Colonic mucosa (tissue), 4 donors: ENCODE results near the gene OPRM1. TPM values are rescaled to one million over a fixed set of nuclear protein-coding genes. Genes with fewer than 3 reads are reported as not detected.
"Not testable (repeated sequence)": the region's sequence is repeated elsewhere in the genome, so short reads cannot be mapped to it uniquely, and the experiment has no call there.

Experiments used
- DNase-seq: peaks from one replicate; pipeline ENCODE4 v3.0.0-alpha.2; 2020
- H3K27ac ChIP-seq: fragments of 200-600 bp; one replicate; pipeline ENCODE4 v1.8.0; 2021
- H3K27me3 ChIP-seq: fragments of 200-600 bp; one replicate; pipeline ENCODE4 v1.8.0; 2021
- H3K36me3 ChIP-seq: fragments of 200-600 bp; one replicate; pipeline ENCODE4 v1.8.0; 2021
- H3K4me1 ChIP-seq: fragments of 200-600 bp; one replicate; pipeline ENCODE4 v1.8.0; 2021; ENCODE audit warnings: mild to moderate bottlenecking
- H3K4me3 ChIP-seq: fragments of 200-600 bp; one replicate; pipeline ENCODE4 v1.8.0; 2021
- H3K9ac ChIP-seq, 2 donors: one replicate each; pipeline ENCODE4 v1.7.0; 2013; ENCODE audit warnings: control low read depth in 2 of 2, low read depth in 2 of 2, low read length in 2 of 2
- H3K9me3 ChIP-seq: fragments of 200-600 bp; one replicate; pipeline ENCODE4 v1.8.0; 2021
- intact Hi-C: fragments of 100-400 bp; cut with DNase I; formaldehyde crosslinking; loops from one replicate; pipeline ENCODE4 v1.14.1; 2022
- total RNA-seq, 2 donors: library from RNA; stranded (reverse); fragmentation: NEBNext Ultra II Directional in 1 of 2; extraction: Animal tissue kit (Norgen Biotek cat#: 25700) in 1 of 2; gene quantifications; one replicate each; pipeline ENCODE4 v1.2.1, GENCODE V29; 2021
- TF ChIP-seq, protein P1 (sequence below): fragments of 200-600 bp; IDR thresholded peaks from one replicate; pipeline ENCODE4 v1.8.0; 2022; ENCODE audit warnings: antibody characterized with exemption, mild to moderate bottlenecking
- donor health status: healthy.
- donor health status: DM: no; HTN: no; CAD: no.
- donor health status: DM: no; HTN: no; CAD: no.

Gene OPRM1
- total RNA-seq, 2 donors from 2014 or later, result not detected

DNA sequence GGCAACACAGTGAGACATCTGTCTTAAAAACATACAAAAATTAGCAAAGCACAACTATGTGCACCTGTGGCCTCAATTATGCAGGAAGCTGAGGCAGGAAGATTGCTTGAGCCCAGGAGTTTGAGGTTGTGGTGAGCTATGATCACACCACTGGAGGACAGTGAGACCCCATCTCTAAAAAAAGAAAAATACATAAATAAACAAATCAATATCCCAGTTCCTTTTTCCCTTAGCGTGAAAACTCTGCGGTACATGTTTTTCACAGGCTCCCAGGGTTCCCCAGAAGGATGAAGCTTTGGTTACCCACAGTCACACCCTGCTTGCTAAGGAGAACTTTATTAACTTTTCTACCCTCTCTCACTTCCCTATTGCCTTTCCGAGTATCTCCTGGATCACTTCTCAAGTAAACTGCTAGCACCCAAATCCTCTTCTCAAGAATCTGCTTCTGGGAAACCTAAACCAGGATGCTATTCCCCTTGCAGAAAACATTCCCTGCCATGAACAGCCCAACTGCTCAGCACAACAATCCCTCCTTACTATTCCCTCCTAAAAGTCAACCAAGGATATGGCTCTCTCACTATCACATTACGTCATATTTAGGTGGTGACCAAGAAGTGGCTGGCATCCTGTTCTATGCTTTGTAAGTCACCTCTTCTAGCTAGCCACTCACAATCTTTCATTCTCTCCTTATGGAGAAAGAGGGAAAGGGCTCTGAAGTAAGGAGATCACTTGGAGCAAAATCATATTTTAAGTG, 195.2 kb downstream of the OPRM1 start:
- no peak overlapping the region for H3K9ac ChIP-seq
- TF ChIP-seq, protein P1, sequence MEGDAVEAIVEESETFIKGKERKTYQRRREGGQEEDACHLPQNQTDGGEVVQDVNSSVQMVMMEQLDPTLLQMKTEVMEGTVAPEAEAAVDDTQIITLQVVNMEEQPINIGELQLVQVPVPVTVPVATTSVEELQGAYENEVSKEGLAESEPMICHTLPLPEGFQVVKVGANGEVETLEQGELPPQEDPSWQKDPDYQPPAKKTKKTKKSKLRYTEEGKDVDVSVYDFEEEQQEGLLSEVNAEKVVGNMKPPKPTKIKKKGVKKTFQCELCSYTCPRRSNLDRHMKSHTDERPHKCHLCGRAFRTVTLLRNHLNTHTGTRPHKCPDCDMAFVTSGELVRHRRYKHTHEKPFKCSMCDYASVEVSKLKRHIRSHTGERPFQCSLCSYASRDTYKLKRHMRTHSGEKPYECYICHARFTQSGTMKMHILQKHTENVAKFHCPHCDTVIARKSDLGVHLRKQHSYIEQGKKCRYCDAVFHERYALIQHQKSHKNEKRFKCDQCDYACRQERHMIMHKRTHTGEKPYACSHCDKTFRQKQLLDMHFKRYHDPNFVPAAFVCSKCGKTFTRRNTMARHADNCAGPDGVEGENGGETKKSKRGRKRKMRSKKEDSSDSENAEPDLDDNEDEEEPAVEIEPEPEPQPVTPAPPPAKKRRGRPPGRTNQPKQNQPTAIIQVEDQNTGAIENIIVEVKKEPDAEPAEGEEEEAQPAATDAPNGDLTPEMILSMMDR, result no peak
- no peaks in the 10 kb centered on the region for H3K4me1 ChIP-seq
- H3K27ac ChIP-seq, result no peak overlapping the region
- DNase-seq, result no peak
- intact Hi-C loops, result no loop called here
- no peaks in the 10 kb centered on the region for H3K9me3 ChIP-seq
- H3K27me3 ChIP-seq, result no peaks in the 10 kb centered on the region
- no peaks in the 10 kb centered on the region for H3K36me3 ChIP-seq
- no peak overlapping the region for H3K4me3 ChIP-seq

DNA sequence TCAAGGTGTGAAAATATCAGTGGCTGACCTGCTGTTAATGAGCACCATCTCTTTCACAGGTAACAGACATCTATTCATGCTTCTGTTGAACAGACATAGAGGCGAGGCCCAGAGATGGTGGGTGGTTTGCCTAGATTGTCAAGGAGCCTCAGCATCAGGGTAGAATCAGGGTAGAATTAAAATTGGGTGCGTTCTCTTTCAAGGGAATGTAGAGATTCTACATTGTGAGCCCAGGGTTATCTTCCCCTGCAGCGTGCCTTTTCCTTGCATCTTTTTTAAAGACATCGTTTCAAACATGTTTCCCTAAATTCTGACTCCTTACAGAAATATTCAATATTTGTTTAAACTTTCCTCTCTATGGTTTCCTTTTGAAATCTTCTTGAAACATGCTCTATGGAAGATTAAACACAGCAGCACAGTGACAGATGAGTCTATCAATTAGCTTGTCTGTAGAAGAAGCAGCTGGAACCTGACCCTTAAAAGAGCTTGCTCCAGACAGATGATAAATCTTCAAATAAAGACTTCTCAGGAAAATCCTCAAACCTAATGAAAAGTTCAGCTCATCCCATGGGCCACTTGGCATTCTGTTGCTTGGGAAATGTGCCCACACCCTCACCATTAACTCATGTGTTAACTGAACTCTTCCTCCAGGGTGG, 197.7 kb downstream of the OPRM1 start:
- DNase-seq, result no peak
- no peak overlapping the region for H3K27ac ChIP-seq
- intact Hi-C loops, result no loop called here
- TF ChIP-seq, protein P1, result no peak
- no peak overlapping the region for H3K9ac ChIP-seq
- H3K36me3 ChIP-seq, result no peaks in the 10 kb centered on the region
- H3K9me3 ChIP-seq, result no peaks in the 10 kb centered on the region
- H3K4me1 ChIP-seq, result no peaks in the 10 kb centered on the region
- no peaks in the 10 kb centered on the region for H3K27me3 ChIP-seq
- no peak overlapping the region for H3K4me3 ChIP-seq

DNA sequence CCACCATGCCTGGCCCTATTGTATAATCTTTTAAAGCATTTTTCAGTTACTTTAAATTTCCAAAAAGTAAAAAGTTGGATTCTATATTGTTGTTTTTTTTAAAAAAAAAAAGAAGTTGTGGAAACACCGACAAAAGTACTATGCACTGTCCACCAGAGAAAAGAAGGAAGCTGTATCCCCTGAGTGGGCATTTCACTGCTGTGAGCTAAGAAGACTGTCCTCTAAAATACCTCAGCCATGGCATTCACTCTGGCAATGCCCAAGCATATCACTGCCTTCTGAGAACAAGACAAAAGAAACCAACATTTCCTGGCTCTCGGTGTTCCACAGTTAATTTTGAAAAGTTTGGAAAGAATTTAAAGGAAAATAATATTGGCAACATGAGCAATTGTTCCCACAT, 199.8 kb downstream of the OPRM1 start:
- H3K36me3 ChIP-seq, result no peaks in the 10 kb centered on the region
- intact Hi-C loops, result no loop called here
- H3K4me3 ChIP-seq, result no peak overlapping the region
- no peaks in the 10 kb centered on the region for H3K27me3 ChIP-seq
- TF ChIP-seq, protein P1, result no peak
- DNase-seq, result no peak
- no peaks in the 10 kb centered on the region for H3K4me1 ChIP-seq
- no peak overlapping the region for H3K27ac ChIP-seq
- H3K9ac ChIP-seq, result no peak overlapping the region
- no peaks in the 10 kb centered on the region for H3K9me3 ChIP-seq

DNA sequence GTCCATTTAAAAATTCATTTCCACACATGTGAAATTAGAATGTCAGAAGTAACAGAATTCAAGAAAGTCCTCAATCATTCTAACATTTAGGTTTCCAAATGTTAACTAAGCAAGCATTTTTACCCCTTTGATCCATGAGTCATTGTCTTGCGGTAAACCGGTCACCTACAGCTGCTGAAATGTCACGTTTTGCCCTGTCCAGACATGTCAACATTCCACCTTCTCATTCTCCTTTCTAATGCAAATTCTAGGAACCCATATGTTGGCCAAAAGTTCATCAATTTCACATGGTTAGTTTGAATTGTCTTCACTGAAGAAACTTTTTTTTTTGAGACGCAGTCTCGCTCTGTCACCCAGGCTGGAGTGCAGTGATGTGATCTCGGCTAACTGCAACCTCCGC, 200.4 kb downstream of the OPRM1 start:
- Histone ChIP-seq H3K4me3 (no peak overlapping the region), H3K9me3 (no peaks in the 10 kb centered on the region), H3K36me3 (no peaks in the 10 kb centered on the region), H3K4me1 (no peaks in the 10 kb centered on the region), H3K9ac (no peak overlapping the region), H3K27ac (no peak overlapping the region), H3K27me3 (no peaks in the 10 kb centered on the region)
- no peak for DNase-seq
- intact Hi-C loops, result no loop called here
- TF ChIP-seq, protein P1, result no peak

DNA sequence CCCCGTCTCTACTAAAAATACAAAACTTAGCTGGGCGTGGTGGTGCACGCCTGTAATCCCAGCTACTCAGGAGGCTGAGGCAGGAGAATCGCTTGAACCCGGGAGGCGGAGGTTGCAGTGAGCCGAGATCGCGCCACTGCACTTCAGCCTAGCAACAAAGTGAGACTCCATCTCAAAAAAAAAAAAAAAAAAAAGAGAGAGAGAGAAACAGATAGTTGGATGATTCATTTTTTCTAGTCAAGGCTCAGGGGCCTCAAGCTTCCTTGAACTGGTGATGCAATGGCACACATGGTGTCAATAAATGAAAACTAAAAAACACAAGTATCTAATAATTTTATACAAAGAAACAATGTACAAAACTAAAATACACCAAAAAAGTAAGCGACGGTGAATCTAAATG, 202.0 kb downstream of the OPRM1 start:
- H3K27ac ChIP-seq, H3K4me3 ChIP-seq, H3K9ac ChIP-seq, H3K4me1 ChIP-seq, DNase-seq, H3K27me3 ChIP-seq, H3K9me3 ChIP-seq, H3K36me3 ChIP-seq, intact Hi-C loops: not testable (repeated sequence)

DNA sequence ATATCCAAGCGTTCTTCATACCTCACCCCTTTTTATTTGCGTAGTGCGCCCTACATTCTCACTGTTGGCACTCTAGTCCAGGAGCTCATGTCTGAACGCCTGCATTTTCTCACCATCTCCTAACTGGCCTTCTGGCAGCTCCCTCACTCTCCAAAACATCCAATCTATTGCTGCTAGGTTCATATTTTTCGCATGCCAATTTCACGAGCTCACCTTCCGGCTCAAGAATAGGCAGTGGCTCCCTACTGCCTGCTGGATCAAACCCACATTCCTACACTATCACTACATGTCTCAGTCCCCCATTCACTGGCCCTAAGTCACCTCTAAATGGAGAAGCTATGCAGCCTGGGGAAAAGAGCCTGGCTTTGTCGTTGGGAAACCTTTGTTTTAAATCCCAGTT, 202.5 kb downstream of the OPRM1 start:
- DNase-seq, result no peak
- no peaks in the 10 kb centered on the region for H3K9me3 ChIP-seq
- no peak overlapping the region for H3K27ac ChIP-seq
- H3K36me3 ChIP-seq, result no peaks in the 10 kb centered on the region
- H3K4me1 ChIP-seq, result no peaks in the 10 kb centered on the region
- H3K27me3 ChIP-seq, result no peaks in the 10 kb centered on the region
- H3K9ac ChIP-seq, result no peak overlapping the region
- intact Hi-C loops, result no loop called here
- TF ChIP-seq, protein P1, result no peak
- H3K4me3 ChIP-seq, result no peak overlapping the region
